ENCODE measurements around the gene POU2AF3. TPM values are rescaled to one million over a fixed set of nuclear protein-coding genes. Genes with fewer than 3 reads are reported as not detected.
"Not testable (repeated sequence)": the region's sequence is repeated elsewhere in the genome, so short reads cannot be mapped to it uniquely, and the experiment has no call there.

POU2AF3 gene
- total RNA-seq, 2 donors from 2014 or later = 1.0 to 10.9 TPM

GRCh38 chr11:111259896-111260295, 38.5 kb upstream of the POU2AF3 start:
- H3K4me1 ChIP-seq = no peaks in the 10 kb centered on the region
- no peak overlapping the region for H3K27ac ChIP-seq
- no peaks in the 10 kb centered on the region for H3K36me3 ChIP-seq (replicated peaks in 1 of 2; ENCODE audit: insufficient read depth in 1 of 2, low read depth in 2 of 2)
- intact Hi-C loops (cut with DNase I) = no loop called here
- ATAC-seq (no peak), DNase-seq (no peak)
- H3K27me3 ChIP-seq = no peaks in the 10 kb centered on the region
- WGBS, 2 donors = 83 to 88% methylated on average over 4 of the region's 4 CpGs
- H3K4me3 ChIP-seq = no peak overlapping the region
- H3K9me3 ChIP-seq = no peaks in the 10 kb centered on the region
- TF ChIP-seq CTCF (IDR thresholded peaks at IDR 0.05) (no peak), POLR2A (IDR thresholded peaks at IDR 0.05) (no peak)

GRCh38 chr11:111260811-111261210, 37.5 kb upstream of the POU2AF3 start:
- WGBS, 2 donors = 79 to 89% methylated on average over 4 of the region's 4 CpGs
- no peaks in the 10 kb centered on the region for H3K27me3 ChIP-seq
- H3K4me3 ChIP-seq = no peak overlapping the region
- no peak overlapping the region for H3K27ac ChIP-seq
- intact Hi-C loops (cut with DNase I) = no loop called here
- DNase-seq = no peak
- ATAC-seq = no peak
- TF ChIP-seq POLR2A (IDR thresholded peaks at IDR 0.05) (no peak), CTCF (IDR thresholded peaks at IDR 0.05) (no peak)
- H3K4me1 ChIP-seq = no peaks in the 10 kb centered on the region
- H3K9me3 ChIP-seq = no peaks in the 10 kb centered on the region
- H3K36me3 ChIP-seq (replicated peaks in 1 of 2; ENCODE audit: insufficient read depth in 1 of 2, low read depth in 2 of 2) = no peaks in the 10 kb centered on the region

- H3K4me3 ChIP-seq = no peak overlapping the region
- H3K4me1 ChIP-seq = peaks cover 5% of the 10 kb centered on the region
- no peaks in the 10 kb centered on the region for H3K27me3 ChIP-seq
- no peaks in the 10 kb centered on the region for H3K9me3 ChIP-seq
- no peak overlapping the region for H3K27ac ChIP-seq
- no peak for TF ChIP-seq POLR2A (IDR thresholded peaks at IDR 0.05)
- no peak for TF ChIP-seq CTCF (IDR thresholded peaks at IDR 0.05)
- DNase-seq (no peak), ATAC-seq (no peak)
- intact Hi-C loops (cut with DNase I) = no loop called here
- no peaks in the 10 kb centered on the region for H3K36me3 ChIP-seq (replicated peaks in 1 of 2; ENCODE audit: insufficient read depth in 1 of 2, low read depth in 2 of 2)
- WGBS, 2 donors = 67 to 75% methylated on average over 1 of the region's 1 CpG
Measured at GRCh38 chr11:111264646-111265045, 33.7 kb upstream of the POU2AF3 start.

- TF ChIP-seq CTCF (IDR thresholded peaks at IDR 0.05) (no peak), POLR2A (IDR thresholded peaks at IDR 0.05) (no peak)
- H3K9me3 ChIP-seq = no peaks in the 10 kb centered on the region
- intact Hi-C loops (cut with DNase I) = no loop called here
Measured at GRCh38 chr11:111265421-111265820, 32.9 kb upstream of the POU2AF3 start.

GRCh38 chr11:111268303-111268702, 30.0 kb upstream of the POU2AF3 start:
- intact Hi-C loops (cut with DNase I); H3K27me3 ChIP-seq; ATAC-seq; H3K9me3 ChIP-seq; H3K27ac ChIP-seq; H3K4me3 ChIP-seq; DNase-seq; H3K36me3 ChIP-seq (replicated peaks in 1 of 2; ENCODE audit: insufficient read depth in 1 of 2, low read depth in 2 of 2); H3K4me1 ChIP-seq: not testable (repeated sequence)
- 44 to 76% methylated on average over 4 of the region's 4 CpGs for WGBS, 2 donors

More at GRCh38 chr11:111265421-111265820, 32.9 kb upstream of the POU2AF3 start:
- DNase-seq = no peak
- WGBS, 2 donors = 78 to 88% methylated on average over 2 of the region's 2 CpGs
- no peak for ATAC-seq
- Histone ChIP-seq H3K4me3 (no peak overlapping the region), H3K4me1 (peaks cover 5% of the 10 kb centered on the region), H3K27ac (no peak overlapping the region), H3K27me3 (no peaks in the 10 kb centered on the region), H3K36me3 (replicated peaks in 1 of 2; ENCODE audit: insufficient read depth in 1 of 2, low read depth in 2 of 2) (no peaks in the 10 kb centered on the region)
